Mesothelial cell of epicardium (in vitro differentiated cells): ENCODE measurements around the gene FAM240A. TPM values are rescaled to one million over a fixed set of nuclear protein-coding genes. Genes with fewer than 3 reads are reported as not detected.

Experiments
- DNase-seq, 2 experiments: peaks; one replicate each; pipeline ENCODE4 v3.0.0; 2021; ENCODE audit warnings: low spot score in 2 of 2; ENCODE audit not compliant: unreplicated experiment in 2 of 2
- H3K27ac Mint-ChIP-seq: 2 replicates; pipeline ENCODE4 v1.8.0; 2021; ENCODE audit warnings: mixed read lengths
- H3K27me3 Mint-ChIP-seq: 2 replicates; pipeline ENCODE4 v1.8.0; 2021; ENCODE audit warnings: low read depth, mixed read lengths
- H3K36me3 Mint-ChIP-seq: 2 replicates; pipeline ENCODE4 v1.8.0; 2021; ENCODE audit warnings: mixed read lengths
- H3K4me1 Mint-ChIP-seq: 2 replicates; pipeline ENCODE4 v1.8.0; 2021; ENCODE audit warnings: mixed read lengths
- H3K4me3 Mint-ChIP-seq: 2 replicates; pipeline ENCODE4 v1.8.0; 2021; ENCODE audit warnings: mild to moderate bottlenecking, moderate library complexity, mixed read lengths
- H3K9me3 Mint-ChIP-seq: 2 replicates; pipeline ENCODE4 v1.8.0; 2021; ENCODE audit warnings: mixed read lengths
- CTCF ChIP-seq: fragments of 200-600 bp; sonication (generic); IDR thresholded peaks from one replicate; pipeline ENCODE4 v1.5.0; 2021; ENCODE audit warnings: antibody characterized with exemption; ENCODE audit not compliant: unreplicated experiment
- total RNA-seq: library from RNA; stranded (reverse); gene quantifications from 3 replicates; pipeline ENCODE4 v1.2.1, GENCODE V29; 2021

The FAM240A gene
- total RNA-seq, 1 donor from 2014 or later, result not detected

GRCh38 chr3:46629551-46630517 is 17.5 kb downstream of the FAM240A start:
- Mint-ChIP-seq H3K4me1 (peaks cover 52% of the 10 kb centered on the region), H3K9me3 (no peaks in the 10 kb centered on the region), H3K27ac (peak overlapping the region; percentile 86), H3K27me3 (no peaks in the 10 kb centered on the region), H3K4me3 (peak overlapping the region; percentile 47), H3K36me3 (no peaks in the 10 kb centered on the region)
- TF ChIP-seq CTCF, result peak; percentile 76
- DNase-seq, result peak; percentile 74 to 87

DNA sequence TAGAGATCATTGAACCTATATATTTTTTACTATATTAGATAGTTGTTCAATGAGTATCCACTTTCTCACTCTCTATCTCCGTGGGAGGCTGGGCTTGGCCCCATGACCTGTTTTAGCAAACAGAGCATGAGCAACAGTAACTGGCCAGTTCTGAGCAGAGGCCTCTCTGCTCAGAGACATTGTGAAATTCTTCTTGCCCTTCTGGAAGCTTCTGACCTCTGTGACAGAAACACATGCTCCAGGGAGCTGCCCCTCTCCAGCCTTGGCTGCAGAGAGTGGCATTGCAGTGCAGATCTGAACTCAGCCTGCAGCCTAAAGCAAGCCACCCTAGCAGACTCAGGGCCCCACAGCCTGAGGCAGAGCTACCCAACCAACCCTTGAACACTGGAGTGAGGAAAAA is 20.5 kb downstream of the FAM240A start:
- Mint-ChIP-seq H3K36me3 (no peaks in the 10 kb centered on the region), H3K4me1 (peaks cover 24% of the 10 kb centered on the region), H3K4me3 (no peak overlapping the region), H3K27ac (no peak overlapping the region), H3K9me3 (no peaks in the 10 kb centered on the region), H3K27me3 (no peaks in the 10 kb centered on the region)
- DNase-seq, result no peak
- no peak for TF ChIP-seq CTCF

DNA sequence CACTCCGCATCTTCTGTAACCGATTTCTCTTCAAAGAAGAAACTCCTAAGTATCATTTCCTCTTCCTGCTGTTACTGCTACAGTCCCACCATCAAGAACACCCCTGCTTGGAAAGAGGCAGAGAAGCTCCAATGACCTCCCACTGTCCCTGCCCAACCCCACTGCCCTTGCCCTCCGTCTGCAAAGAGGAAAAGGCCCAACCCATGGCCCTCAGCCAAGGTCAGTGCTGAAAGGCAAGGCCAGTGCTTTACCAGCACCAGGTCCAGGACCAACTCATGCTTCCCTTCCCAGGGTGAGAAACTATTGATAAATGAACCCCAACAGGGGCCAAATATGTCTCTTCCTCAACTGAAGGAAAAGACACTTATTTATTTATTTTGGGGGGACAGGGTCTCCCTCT is 22.5 kb downstream of the FAM240A start:
- DNase-seq, result no peak
- Mint-ChIP-seq H3K4me1 (peaks cover 5% of the 10 kb centered on the region), H3K27ac (no peak overlapping the region), H3K27me3 (no peaks in the 10 kb centered on the region), H3K4me3 (no peak overlapping the region), H3K9me3 (peaks cover 11% of the 10 kb centered on the region), H3K36me3 (no peaks in the 10 kb centered on the region)
- TF ChIP-seq CTCF, result no peak

GRCh38 chr3:46639221-46639620 is 26.9 kb downstream of the FAM240A start:
- H3K9me3 Mint-ChIP-seq, result peaks cover 27% of the 10 kb centered on the region
- no peak for TF ChIP-seq CTCF
- H3K4me3 Mint-ChIP-seq, result no peak overlapping the region
- H3K36me3 Mint-ChIP-seq, result peaks cover 3% of the 10 kb centered on the region
- H3K27me3 Mint-ChIP-seq, result peaks cover 4% of the 10 kb centered on the region
- no peak overlapping the region for H3K27ac Mint-ChIP-seq
- no peaks in the 10 kb centered on the region for H3K4me1 Mint-ChIP-seq
- DNase-seq, result no peak

- DNase-seq, result no peak
- Mint-ChIP-seq H3K4me3 (no peak overlapping the region), H3K36me3 (peaks cover 3% of the 10 kb centered on the region), H3K9me3 (peaks cover 27% of the 10 kb centered on the region), H3K27me3 (peaks cover 4% of the 10 kb centered on the region), H3K27ac (no peak overlapping the region), H3K4me1 (no peaks in the 10 kb centered on the region)
- TF ChIP-seq CTCF, result no peak
Observed at GRCh38 chr3:46640927-46641326, 28.6 kb downstream of the FAM240A start.
